ENCODE results near the gene CYB561D1. TPM values are rescaled to one million over a fixed set of nuclear protein-coding genes. Genes with fewer than 3 reads are reported as not detected.

Gene CYB561D1
- total and polyA plus RNA-seq, 10 of the 15 experiments (the other 5 are each of a cell fraction or from before 2014, with no cell fraction given) = 0.68 to 9.0 (median 3.3) TPM

- TF ChIP-seq PKNOX1 (IDR thresholded peaks at IDR 0.05) (peak; percentile 60), CEBPZ (IDR thresholded peaks at IDR 0.05; ENCODE audit: low read depth, low read length) (no peak), ZSCAN29 (IDR thresholded peaks at IDR 0.05) (no peak), YY1 (IDR thresholded peaks at IDR 0.05; ENCODE audit: low read depth, low read length) (peak; percentile 62), IRF4 (IDR thresholded peaks at IDR 0.05; ENCODE audit: low read depth, low read length) (no peak), KDM1A (IDR thresholded peaks at IDR 0.05; ENCODE audit: borderline replicate concordance) (no peak), E4F1 (IDR thresholded peaks at IDR 0.05; ENCODE audit: borderline replicate concordance, partially characterized antibody) (peak; percentile 94), CHD4 (IDR thresholded peaks at IDR 0.05) (no peak), EED (IDR thresholded peaks at IDR 0.05; ENCODE audit: low read depth) (peak; percentile 38; the same call in 1 of the 2 replicates), E2F8 (IDR thresholded peaks at IDR 0.05; ENCODE audit: low read depth, partially characterized antibody) (no peak), STAT3 (IDR thresholded peaks at IDR 0.05; ENCODE audit: low read depth, low read length) (no peak), RELB (IDR thresholded peaks at IDR 0.05; ENCODE audit: low read depth) (peak; percentile 83), MEF2B (IDR thresholded peaks at IDR 0.05; ENCODE audit: partially characterized antibody, poor library complexity, severe bottlenecking) (peak; percentile 93), ESRRA (IDR thresholded peaks at IDR 0.05; ENCODE audit: low read length) (no peak), NFXL1 (IDR thresholded peaks at IDR 0.05; ENCODE audit: borderline replicate concordance) (no peak), ATF7 (IDR thresholded peaks at IDR 0.05; ENCODE audit: low read depth) (peak; percentile 41; the same call in 1 of the 2 replicates)
These were observed at the start of gene CYB561D1 (continued) for GRCh38 chr1:109493805-109494539.
